GM21515 (cell line): Measurements from ENCODE around the gene ENAM.
"Not testable (repeated sequence)": the region's sequence is repeated elsewhere in the genome, so short reads cannot be mapped to it uniquely, and the experiment has no call there.

ENCODE experiments used
- ATAC-seq: cut with Tn5 transposase; IDR thresholded peaks from one replicate; pipeline ENCODE4 v1.9.1; 2021; ENCODE audit not compliant: unreplicated experiment

The ENAM gene

GRCh38 chr4:70627620-70628019 lies 924 bp upstream of the ENAM start:
- ATAC-seq = no peak

GRCh38 chr4:70629469-70630090 lies 1.0 kb downstream of the ENAM start:
- ATAC-seq = no peak

- ATAC-seq = no peak
Measured at GRCh38 chr4:70630162-70630561, 1.6 kb downstream of the ENAM start.

- no peak for ATAC-seq
Measured at GRCh38 chr4:70632028-70632427, 3.5 kb downstream of the ENAM start.

- ATAC-seq = no peak
Measured at GRCh38 chr4:70634482-70634881, 5.9 kb downstream of the ENAM start.

- ATAC-seq = no peak
Measured at GRCh38 chr4:70637239-70637913, 8.8 kb downstream of the ENAM start.

GRCh38 chr4:70640192-70640591 lies 11.6 kb downstream of the ENAM start:
- ATAC-seq = no peak

- ATAC-seq = not testable (repeated sequence)
Measured at GRCh38 chr4:70650741-70651140, 22.2 kb downstream of the ENAM start.

GRCh38 chr4:70651864-70652506 lies 23.4 kb downstream of the ENAM start:
- no peak for ATAC-seq

- ATAC-seq = no peak
Measured at GRCh38 chr4:70654605-70655011, 26.1 kb downstream of the ENAM start.

GRCh38 chr4:70657326-70657725 lies 28.8 kb downstream of the ENAM start:
- ATAC-seq = no peak

GRCh38 chr4:70658418-70658817 lies 29.9 kb downstream of the ENAM start:
- no peak for ATAC-seq

GRCh38 chr4:70660106-70660505 lies 31.6 kb downstream of the ENAM start:
- no peak for ATAC-seq

- ATAC-seq = peak; percentile 58
Measured at GRCh38 chr4:70661309-70661922, 32.9 kb downstream of the ENAM start.

GRCh38 chr4:70666369-70666768 lies 37.8 kb downstream of the ENAM start, which contains the start of gene JCHAIN:
Gene JCHAIN, minus strand, starts transcription at chr4:70666508. Its CDS starts 18 bp downstream, at chr4:70666490.
- no peak for ATAC-seq

GRCh38 chr4:70667740-70668535 lies 39.4 kb downstream of the ENAM start:
- ATAC-seq = no peak

GRCh38 chr4:70670332-70671014 lies 41.9 kb downstream of the ENAM start:
- no peak for ATAC-seq

GRCh38 chr4:70671091-70671490 lies 42.5 kb downstream of the ENAM start:
- no peak for ATAC-seq

GRCh38 chr4:70674191-70674590 lies 45.6 kb downstream of the ENAM start:
- ATAC-seq = no peak

GRCh38 chr4:70674731-70675130 lies 46.2 kb downstream of the ENAM start:
- no peak for ATAC-seq
